Measurements from ENCODE around the gene GRIK2.

DNA sequence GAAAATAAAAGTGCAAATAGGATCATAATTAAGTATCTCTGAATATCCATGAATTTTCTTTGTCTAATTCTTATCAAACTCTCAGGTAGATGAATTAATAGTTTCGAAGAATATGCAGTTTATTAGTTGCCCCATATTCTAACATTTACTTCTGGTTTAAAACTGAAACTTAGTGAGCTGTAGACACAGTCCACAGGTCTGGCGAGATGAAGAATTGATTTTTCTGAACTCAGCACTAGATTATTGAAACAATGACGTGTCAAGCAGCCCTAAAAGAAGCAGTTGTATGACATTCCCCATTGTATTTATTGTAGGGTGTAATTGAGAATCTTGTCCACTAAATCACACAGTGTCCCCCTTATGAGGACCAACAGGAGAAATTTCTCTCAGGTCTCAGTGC lies 407.1 kb downstream of the GRIK2 start:
- no peak for TF ChIP-seq TEAD4 (IDR thresholded peaks at IDR 0.05; ENCODE audit: borderline replicate concordance, insufficient read depth)
- TF ChIP-seq, protein P1, sequence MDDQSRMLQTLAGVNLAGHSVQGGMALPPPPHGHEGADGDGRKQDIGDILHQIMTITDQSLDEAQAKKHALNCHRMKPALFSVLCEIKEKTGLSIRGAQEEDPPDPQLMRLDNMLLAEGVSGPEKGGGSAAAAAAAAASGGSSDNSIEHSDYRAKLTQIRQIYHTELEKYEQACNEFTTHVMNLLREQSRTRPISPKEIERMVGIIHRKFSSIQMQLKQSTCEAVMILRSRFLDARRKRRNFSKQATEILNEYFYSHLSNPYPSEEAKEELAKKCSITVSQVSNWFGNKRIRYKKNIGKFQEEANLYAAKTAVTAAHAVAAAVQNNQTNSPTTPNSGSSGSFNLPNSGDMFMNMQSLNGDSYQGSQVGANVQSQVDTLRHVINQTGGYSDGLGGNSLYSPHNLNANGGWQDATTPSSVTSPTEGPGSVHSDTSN (IDR thresholded peaks at IDR 0.05) = no peak
